A549 (cell line): ENCODE data around the gene USP13. TPM values are rescaled to one million over a fixed set of nuclear protein-coding genes. Genes with fewer than 3 reads are reported as not detected.

ENCODE experiments used
- ATAC-seq, 2 experiments: fragments of 200-7000 bp in 1 of 2; fragments of >200 bp in 1 of 2; cut with Nextera tagmentation in 1 of 2; cut with Tn5 transposase in 1 of 2; 3 replicates each; pipeline versions ENCODE4 v1.8.0 to v1.9.1; 2018 to 2020; ENCODE audit warnings: mild to moderate bottlenecking in 1 of 2, moderate library complexity in 1 of 2
- CTCF ChIA-PET: fragments of 300-600 bp; sonication (Branson Sonifier 250); formaldehyde crosslinking; extraction: SDS; loops from one replicate; lab custom pipeline; 2021; ENCODE audit warnings: antibody characterized with exemption, inconsistent platforms; lab: Yijun Ruan, JAX
- POLR2A ChIA-PET: fragments of 350-600 bp; formaldehyde crosslinking; extraction: SDS; loops from one replicate; lab custom pipeline; 2021; ENCODE audit warnings: antibody characterized with exemption, inconsistent platforms; lab: Yijun Ruan, JAX
- DNase-seq, 2 experiments: peaks; one replicate each; pipeline versions ENCODE4 v3.0.0 to v3.0.0-alpha.2; 2011 to 2016; ENCODE audit warnings: low read depth in 1 of 2, low spot score in 1 of 2
- FAIRE-seq: peaks from 2 replicates; lab custom pipeline; 2011; peaks lifted over from hg19 to GRCh38; lab: Jason Lieb, UNC
- H3K27ac ChIP-seq, 2 experiments: fragments of >200 bp; sonication (Bioruptor Twin); formaldehyde crosslinking; 3 replicates each; pipeline ENCODE4 v1.5.1; 2016 to 2017
- H3K4me1 ChIP-seq: fragments of >200 bp; sonication (Bioruptor Twin); formaldehyde crosslinking; 3 replicates; pipeline ENCODE4 v1.6.1; 2016
- H3K4me2 ChIP-seq: fragments of >200 bp; sonication (Bioruptor Twin); formaldehyde crosslinking; 3 replicates; pipeline ENCODE4 v1.6.1; 2016
- H3K4me3 ChIP-seq: fragments of >200 bp; sonication (Bioruptor Twin); formaldehyde crosslinking; 3 replicates; pipeline ENCODE4 v1.5.1; 2016
- H3K9me3 ChIP-seq: fragments of >200 bp; sonication (Bioruptor Twin); formaldehyde crosslinking; 3 replicates; pipeline ENCODE4 v1.6.1; 2016
- ATOH8 ChIP-seq: fragments of 250-450 bp; sonication (Bioruptor Pico); IDR thresholded peaks from 2 replicates; pipeline ENCODE4 v1.5.0; 2020; ENCODE audit warnings: low read depth, mild to moderate bottlenecking, moderate library complexity
- BCL3 ChIP-seq: fragments of >200 bp; sonication (Bioruptor Twin); formaldehyde crosslinking; IDR thresholded peaks from 3 replicates; pipeline ENCODE4 v1.6.1; 2016
- BHLHE40 ChIP-seq: IDR thresholded peaks from 2 replicates; pipeline ENCODE4 v1.6.1; 2012; ENCODE audit warnings: low read depth, low read length, inconsistent platforms
- CHD2 ChIP-seq: fragments of 150-350 bp; IDR thresholded peaks from 2 replicates; pipeline ENCODE4 v1.6.1; 2014; ENCODE audit warnings: low read length; ENCODE audit not compliant: partially characterized antibody
- CTCF ChIP-seq: fragments of >200 bp; sonication (Bioruptor Twin); formaldehyde crosslinking; IDR thresholded peaks from 3 replicates; pipeline ENCODE4 v1.5.1; 2016
- E2F6 ChIP-seq: IDR thresholded peaks from 2 replicates; pipeline ENCODE4 v1.6.1; 2012; ENCODE audit warnings: low read depth, borderline replicate concordance
- EHMT2 ChIP-seq: fragments of 200-600 bp; sonication (generic); IDR thresholded peaks from 2 replicates; pipeline ENCODE4 v1.6.1; 2016; ENCODE audit warnings: antibody characterized with exemption, low read depth, mild to moderate bottlenecking, moderate library complexity
- EP300 ChIP-seq, 2 experiments: fragments of >200 bp; sonication (Bioruptor Twin); formaldehyde crosslinking; IDR thresholded peaks; 2 replicates in 1 of 2; 3 replicates in 1 of 2; pipeline ENCODE4 v1.6.1; 2016 to 2017
- FOSL2 ChIP-seq, 2 experiments: fragments of 450-650 bp in 1 of 2; fragments of >200 bp in 1 of 2; sonication (Bioruptor Twin) in 1 of 2; formaldehyde crosslinking; IDR thresholded peaks; 2 replicates each; pipeline versions ENCODE4 v1.5.0 to v1.6.1; 2016 to 2020; ENCODE audit warnings: mild to moderate bottlenecking in 1 of 2, moderate library complexity in 1 of 2
- FOXS1 ChIP-seq: fragments of 250-450 bp; sonication (Bioruptor Pico); IDR thresholded peaks from 2 replicates; pipeline ENCODE4 v1.5.0; 2020; ENCODE audit warnings: mild to moderate bottlenecking, moderate library complexity
- GATA3 ChIP-seq: IDR thresholded peaks from 2 replicates; pipeline ENCODE4 v1.6.1; 2012; ENCODE audit warnings: borderline replicate concordance
- HDAC2 ChIP-seq: fragments of 200-600 bp; sonication (generic); IDR thresholded peaks from 2 replicates; pipeline ENCODE4 v1.6.1; 2016
- HES2 ChIP-seq: fragments of >200 bp; sonication (Bioruptor Twin); formaldehyde crosslinking; IDR thresholded peaks from 2 replicates; pipeline ENCODE4 v1.6.1; 2016
- HMGXB4 ChIP-seq: fragments of 250-450 bp; sonication (Bioruptor Pico); IDR thresholded peaks from 2 replicates; pipeline ENCODE4 v1.5.0; 2021; ENCODE audit warnings: mild to moderate bottlenecking, moderate library complexity, borderline replicate concordance
- HOXB13 ChIP-seq: fragments of 250-450 bp; sonication (Bioruptor Pico); IDR thresholded peaks from 2 replicates; pipeline ENCODE4 v1.5.0; 2020; ENCODE audit warnings: low read depth, mild to moderate bottlenecking, moderate library complexity
- JUN ChIP-seq, 2 experiments: fragments of >200 bp; sonication (Bioruptor Twin); formaldehyde crosslinking; IDR thresholded peaks; 2 replicates in 1 of 2; 3 replicates in 1 of 2; pipeline ENCODE4 v1.6.1; 2016 to 2017
- KDM5A ChIP-seq: fragments of 200-600 bp; sonication (generic); IDR thresholded peaks from 2 replicates; pipeline ENCODE4 v1.6.1; 2016; ENCODE audit warnings: antibody characterized with exemption, mild to moderate bottlenecking
- MAX ChIP-seq: IDR thresholded peaks from 2 replicates; pipeline ENCODE4 v1.6.1; 2012
- MAZ ChIP-seq: fragments of 150-350 bp; IDR thresholded peaks from 2 replicates; pipeline ENCODE4 v1.6.1; 2014; ENCODE audit warnings: antibody characterized with exemption, low read depth, low read length, borderline replicate concordance
- MYC ChIP-seq: IDR thresholded peaks from 2 replicates; pipeline ENCODE4 v1.6.1; 2012; ENCODE audit warnings: mild to moderate bottlenecking, inconsistent platforms, low read length, improper control_type of control experiment, borderline replicate concordance
- NFE2L2 ChIP-seq: fragments of 150-350 bp; conservative IDR thresholded peaks from 2 replicates; pipeline ENCODE4 v1.6.1; 2014; ENCODE audit warnings: low read length
- NPAS2 ChIP-seq: fragments of 250-450 bp; sonication (Bioruptor Pico); IDR thresholded peaks from 2 replicates; pipeline ENCODE4 v1.8.0; 2022; ENCODE audit warnings: mild to moderate bottlenecking, moderate library complexity, borderline replicate concordance
- RARB ChIP-seq: fragments of 250-450 bp; sonication (Bioruptor Pico); IDR thresholded peaks from 2 replicates; pipeline ENCODE4 v1.8.0; 2021; ENCODE audit warnings: mild to moderate bottlenecking, moderate library complexity
- USF2 ChIP-seq: fragments of 450-650 bp; IDR thresholded peaks from 2 replicates; pipeline ENCODE4 v1.6.1; 2014; ENCODE audit warnings: antibody characterized with exemption
- ZFP36 ChIP-seq: fragments of 450-650 bp; IDR thresholded peaks from 2 replicates; pipeline ENCODE4 v1.6.1; 2014; ENCODE audit warnings: borderline replicate concordance; ENCODE audit not compliant: partially characterized antibody
- ZSCAN20 ChIP-seq: fragments of 250-450 bp; sonication (Bioruptor Pico); IDR thresholded peaks from 2 replicates; pipeline ENCODE4 v1.8.0; 2022; ENCODE audit warnings: mild to moderate bottlenecking, moderate library complexity
- WGBS: methylation state at CpG from one replicate; pipeline ENCODE4 v1.1.6; 2017; ENCODE audit errors: missing lambda C conversion rate; 5-methylcytosine and 5-hydroxymethylcytosine counted together
- polyA plus RNA-seq, 4 experiments: library from polyadenylated mRNA; depleted of rRNA in 3 of 4; stranded (reverse); fragments of >200 nt; fragmentation: RNase III in 1 of 4; extraction: RNeasy Plus Mini Kit Qiagen cat#74134 plus additional on column Dnase treatment in 1 of 4; gene quantifications; 2 replicates in 3 of 4; 3 replicates in 1 of 4; pipeline ENCODE4 v1.2.3, GENCODE V29; 2011 to 2017

Gene USP13
- polyA plus RNA-seq, 2 of the 4 experiments (the other 2 are of a cell fraction) = 7.5 to 10.2 TPM

GRCh38 chr3:179677884-179678283 is 25.0 kb downstream of the USP13 start:
- Histone ChIP-seq H3K4me3 (no peak overlapping the region), H3K4me1 (peaks cover 15% of the 10 kb centered on the region), H3K27ac (no peak overlapping the region), H3K9me3 (no peaks in the 10 kb centered on the region), H3K4me2 (no peak overlapping the region)
- DNase-seq = no peak
- no peak for ATAC-seq
- no peak for FAIRE-seq
- ChIA-PET CTCF (no interaction called here), POLR2A (no interaction called here)
- TF ChIP-seq USF2 = no peak
- no peak for TF ChIP-seq CHD2
- TF ChIP-seq EP300 (IDR thresholded peaks at IDR 0.05) = no peak
- TF ChIP-seq RARB (CRISPR knock-in tag) = no peak
- no peak for TF ChIP-seq HES2
- no peak for TF ChIP-seq FOSL2 (IDR thresholded peaks at IDR 0.05)
- TF ChIP-seq FOSL2 (CRISPR knock-in tag; IDR thresholded peaks at IDR 0.05) = no peak
- no peak for TF ChIP-seq CTCF
- no peak for TF ChIP-seq MAZ
- no peak for TF ChIP-seq GATA3
- no peak for TF ChIP-seq MAX
- no peak for TF ChIP-seq HOXB13 (CRISPR knock-in tag)
- TF ChIP-seq BCL3 = no peak
- no peak for TF ChIP-seq ZFP36
- no peak for TF ChIP-seq EHMT2
- TF ChIP-seq JUN (IDR thresholded peaks at IDR 0.05) = no peak
- no peak for TF ChIP-seq HDAC2
- TF ChIP-seq FOXS1 (CRISPR knock-in tag) = no peak
- TF ChIP-seq ZSCAN20 = no peak
- no peak for TF ChIP-seq E2F6
- TF ChIP-seq KDM5A = no peak
- 92% methylated on average over 2 of the region's 2 CpGs for WGBS

- ChIA-PET CTCF (interaction anchor here (0.7 kb wide), 1 partner anchor 32 kb away, joined by 3 read pairs; no protein-coding TSS in a partner anchor), POLR2A (no interaction called here)
- H3K4me2 ChIP-seq = no peak overlapping the region
- ATAC-seq (no peak), FAIRE-seq (no peak), DNase-seq (no peak)
- H3K4me1 ChIP-seq = peaks cover 15% of the 10 kb centered on the region
- WGBS = 82% methylated on average over 21 of the region's 21 CpGs
- no peak overlapping the region for H3K27ac ChIP-seq
- no peaks in the 10 kb centered on the region for H3K9me3 ChIP-seq
- H3K4me3 ChIP-seq = no peak overlapping the region
- TF ChIP-seq MAZ (no peak), ZFP36 (no peak), MYC (no peak), NPAS2 (CRISPR knock-in tag) (no peak), KDM5A (no peak), BCL3 (no peak), ZSCAN20 (no peak), MAX (no peak), NFE2L2 (no peak), HMGXB4 (no peak), ATOH8 (CRISPR knock-in tag) (no peak), BHLHE40 (no peak)
Measured at GRCh38 chr3:179681492-179682263, 28.8 kb downstream of the USP13 start.
